CD4-positive, alpha-beta T cell (primary cell): Measurements from ENCODE around the gene CLEC2B. TPM values are rescaled to one million over a fixed set of nuclear protein-coding genes. Genes with fewer than 3 reads are reported as not detected.

Source experiments
- ATAC-seq: fragments of 200-7000 bp; cut with Tn5 transposase; one replicate; pipeline ENCODE4 v1.10.0; 2022; ENCODE audit warnings: mild to moderate bottlenecking; ENCODE audit not compliant: poor library complexity
- CTCF ChIA-PET: fragments of 350-600 bp; sonication (Branson Sonifier 250); formaldehyde crosslinking; loops from one replicate; lab custom pipeline; 2021; ENCODE audit warnings: antibody characterized with exemption, inconsistent platforms; lab: Charles Lee
- POLR2A ChIA-PET: fragments of 350-600 bp; sonication (Branson Sonifier 250); formaldehyde crosslinking; loops from one replicate; lab custom pipeline; 2021; ENCODE audit warnings: antibody characterized with exemption, inconsistent platforms; lab: Charles Lee
- DNase-seq, 14 experiments: peaks; one replicate each; pipeline ENCODE4 v3.0.0-alpha.2; 2013 to 2020; ENCODE audit warnings: mixed read lengths in 2 of 14
- H3K27ac ChIP-seq, 2 donors: one replicate each; pipeline versions ENCODE4 v1.5.1 to v1.7.0; 2013; ENCODE audit warnings: low read length in 2 of 2, low read depth in 1 of 2, mild to moderate bottlenecking in 1 of 2
- H3K27me3 ChIP-seq, 2 experiments: 1 replicate in 1 of 2; 2 replicates in 1 of 2; pipeline versions ENCODE4 v1.6.1 to v1.7.0; 2013; ENCODE audit warnings: low read length in 2 of 2, control low read depth in 1 of 2, mild to moderate bottlenecking in 1 of 2, moderate library complexity in 1 of 2; ENCODE audit not compliant: insufficient read depth in 2 of 2, control insufficient read depth in 1 of 2
- H3K36me3 ChIP-seq: one replicate; pipeline ENCODE4 v1.6.1; 2013; ENCODE audit warnings: low read length, control low read depth; ENCODE audit not compliant: insufficient read depth
- H3K4me1 ChIP-seq: one replicate; pipeline ENCODE4 v1.6.1; 2013; ENCODE audit warnings: low read length, control low read depth; ENCODE audit not compliant: insufficient read depth
- H3K4me3 ChIP-seq: one replicate; pipeline ENCODE4 v1.5.1; 2013; ENCODE audit warnings: mild to moderate bottlenecking, low read length, moderate library complexity
- H3K9me3 ChIP-seq, 2 experiments: 1 replicate in 1 of 2; 2 replicates in 1 of 2; pipeline versions ENCODE4 v1.6.1 to v1.7.0; 2013; ENCODE audit warnings: low read length in 2 of 2, mild to moderate bottlenecking in 2 of 2, control low read depth in 1 of 2, moderate library complexity in 1 of 2; ENCODE audit not compliant: control insufficient read depth in 1 of 2, insufficient read depth in 1 of 2
- H3K27ac Mint-ChIP-seq: one replicate; pipeline ENCODE4 v1.8.0; 2020; ENCODE audit warnings: mixed read lengths
- H3K27me3 Mint-ChIP-seq: one replicate; pipeline ENCODE4 v1.8.0; 2021; ENCODE audit warnings: mixed read lengths
- H3K36me3 Mint-ChIP-seq: one replicate; pipeline ENCODE4 v1.8.0; 2021; ENCODE audit warnings: low read depth, mixed read lengths
- H3K4me1 Mint-ChIP-seq: one replicate; pipeline ENCODE4 v1.8.0; 2021; ENCODE audit warnings: low read depth, mixed read lengths
- H3K4me3 Mint-ChIP-seq: one replicate; pipeline ENCODE4 v1.8.0; 2020; ENCODE audit warnings: mild to moderate bottlenecking, mixed read lengths
- H3K9me3 Mint-ChIP-seq: one replicate; pipeline ENCODE4 v1.8.0; 2020; ENCODE audit warnings: mixed read lengths
- intact Hi-C, 2 experiments: fragments of 100-400 bp; cut with DNase I in 1 of 2; cut with micrococcal nuclease in 1 of 2; formaldehyde crosslinking; loops; one replicate each; pipeline versions ENCODE4 v1.15.1 to v1.9.0; 2023 to 2025; cut with DNase I, micrococcal nuclease
- total RNA-seq, 174 experiments: library from RNA in 2 of 174; stranded (reverse) in 2 of 174; gene quantifications; one replicate each; pipeline ENCODE4 v1.2.3 and lab custom pipeline; 2021 to 2026
- TF ChIP-seq, protein P1 (sequence below): fragments of 200-600 bp; IDR thresholded peaks from one replicate; pipeline ENCODE4 v1.8.0; 2022; ENCODE audit warnings: antibody characterized with exemption, mild to moderate bottlenecking

The CLEC2B gene
- total RNA-seq, 2 experiments from 2014 or later: 152 to 155 TPM

DNA sequence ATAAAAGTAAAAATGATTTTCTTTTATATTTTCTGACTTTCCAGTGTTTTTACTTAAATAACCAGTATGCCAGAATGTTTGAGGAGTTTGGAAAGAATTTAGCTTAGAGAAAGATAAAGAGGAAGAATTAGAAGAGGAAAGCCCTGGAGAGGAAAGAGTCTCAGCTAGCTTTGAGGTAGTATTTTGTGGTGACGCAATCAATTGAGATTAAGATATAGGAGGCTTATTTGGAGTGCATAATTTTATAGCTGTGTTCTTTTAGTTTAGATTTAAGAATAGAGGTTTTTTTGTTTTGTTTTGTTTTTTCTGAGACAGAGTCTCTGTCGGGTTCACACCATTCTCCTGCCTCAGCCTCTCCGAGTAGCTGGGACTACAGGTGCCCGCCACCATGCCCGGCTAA lies 18.1 kb downstream of the CLEC2B start:
- ChIA-PET CTCF (interaction anchor here (0.7 to 1.5 kb wide), 2 partner anchors 37 to 153 kb away, joined by 3 read pairs; no protein-coding TSS in a partner anchor), POLR2A (interaction anchor here (4.4 kb wide), 1 partner anchor 17 kb away, joined by 26 read pairs; the partner anchor contains the start of gene CLEC2B)
- intact Hi-C loops: no loop called here
- ATAC-seq (no peak), DNase-seq (no peak)
- no peaks in the 10 kb centered on the region for H3K4me1 ChIP-seq
- TF ChIP-seq, protein P1, sequence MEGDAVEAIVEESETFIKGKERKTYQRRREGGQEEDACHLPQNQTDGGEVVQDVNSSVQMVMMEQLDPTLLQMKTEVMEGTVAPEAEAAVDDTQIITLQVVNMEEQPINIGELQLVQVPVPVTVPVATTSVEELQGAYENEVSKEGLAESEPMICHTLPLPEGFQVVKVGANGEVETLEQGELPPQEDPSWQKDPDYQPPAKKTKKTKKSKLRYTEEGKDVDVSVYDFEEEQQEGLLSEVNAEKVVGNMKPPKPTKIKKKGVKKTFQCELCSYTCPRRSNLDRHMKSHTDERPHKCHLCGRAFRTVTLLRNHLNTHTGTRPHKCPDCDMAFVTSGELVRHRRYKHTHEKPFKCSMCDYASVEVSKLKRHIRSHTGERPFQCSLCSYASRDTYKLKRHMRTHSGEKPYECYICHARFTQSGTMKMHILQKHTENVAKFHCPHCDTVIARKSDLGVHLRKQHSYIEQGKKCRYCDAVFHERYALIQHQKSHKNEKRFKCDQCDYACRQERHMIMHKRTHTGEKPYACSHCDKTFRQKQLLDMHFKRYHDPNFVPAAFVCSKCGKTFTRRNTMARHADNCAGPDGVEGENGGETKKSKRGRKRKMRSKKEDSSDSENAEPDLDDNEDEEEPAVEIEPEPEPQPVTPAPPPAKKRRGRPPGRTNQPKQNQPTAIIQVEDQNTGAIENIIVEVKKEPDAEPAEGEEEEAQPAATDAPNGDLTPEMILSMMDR: no peak
- H3K27me3 Mint-ChIP-seq: no peaks in the 10 kb centered on the region
- H3K9me3 ChIP-seq: peaks cover 13 to 14% of the 10 kb centered on the region in 2 experiments
- no peaks in the 10 kb centered on the region for H3K27me3 ChIP-seq
- H3K4me1 Mint-ChIP-seq: peaks cover 31% of the 10 kb centered on the region
- H3K4me3 Mint-ChIP-seq: no peak overlapping the region
- H3K36me3 ChIP-seq: peaks cover 44% of the 10 kb centered on the region
- no peak overlapping the region for H3K4me3 ChIP-seq
- H3K27ac Mint-ChIP-seq: peak overlapping the region; percentile 53
- peaks cover 8% of the 10 kb centered on the region for H3K9me3 Mint-ChIP-seq
- no peak overlapping the region for H3K27ac ChIP-seq
- H3K36me3 Mint-ChIP-seq: peaks cover 83% of the 10 kb centered on the region

DNA sequence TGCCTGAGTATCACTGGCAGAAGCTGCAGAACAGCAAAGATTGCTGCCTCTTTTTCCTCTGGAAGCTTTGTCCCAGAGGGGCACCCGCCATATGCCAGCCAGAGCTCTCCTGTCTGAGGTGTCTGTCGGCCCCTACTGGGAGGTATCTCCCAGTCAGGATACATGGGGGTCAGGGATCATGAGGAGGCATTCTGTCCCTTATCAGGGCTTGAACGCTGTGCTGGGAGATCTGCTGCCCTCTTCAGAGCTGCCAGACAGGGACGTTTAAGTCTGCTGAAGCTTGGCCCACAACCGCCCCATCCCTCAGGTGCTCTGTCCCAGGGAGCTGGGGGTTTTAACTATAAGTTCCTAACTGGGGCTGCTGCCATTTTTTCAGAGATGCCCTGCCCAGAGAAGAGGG lies 20.3 kb downstream of the CLEC2B start:
- POLR2A ChIA-PET: interaction anchor here (1.3 to 1.6 kb wide), 2 partner anchors 18 to 19 kb away, joined by 4 to 5 read pairs; partner anchors contain the start of gene CLEC2B
- no peak overlapping the region for H3K4me3 Mint-ChIP-seq
- peaks cover 63% of the 10 kb centered on the region for H3K36me3 Mint-ChIP-seq
- Histone ChIP-seq H3K9me3 (peaks cover 13 to 14% of the 10 kb centered on the region in 2 experiments), H3K27ac (no peak overlapping the region), H3K4me1 (no peaks in the 10 kb centered on the region), H3K36me3 (peaks cover 24% of the 10 kb centered on the region), H3K4me3 (no peak overlapping the region), H3K27me3 (no peaks in the 10 kb centered on the region)
- no peak for DNase-seq
- intact Hi-C loops: no loop called here
- no peaks in the 10 kb centered on the region for H3K27me3 Mint-ChIP-seq
- no peak overlapping the region for H3K27ac Mint-ChIP-seq
- H3K4me1 Mint-ChIP-seq: peaks cover 23% of the 10 kb centered on the region
- TF ChIP-seq, protein P1: no peak
- CTCF ChIA-PET: no interaction called here
- ATAC-seq: no peak
- peaks cover 8% of the 10 kb centered on the region for H3K9me3 Mint-ChIP-seq

DNA sequence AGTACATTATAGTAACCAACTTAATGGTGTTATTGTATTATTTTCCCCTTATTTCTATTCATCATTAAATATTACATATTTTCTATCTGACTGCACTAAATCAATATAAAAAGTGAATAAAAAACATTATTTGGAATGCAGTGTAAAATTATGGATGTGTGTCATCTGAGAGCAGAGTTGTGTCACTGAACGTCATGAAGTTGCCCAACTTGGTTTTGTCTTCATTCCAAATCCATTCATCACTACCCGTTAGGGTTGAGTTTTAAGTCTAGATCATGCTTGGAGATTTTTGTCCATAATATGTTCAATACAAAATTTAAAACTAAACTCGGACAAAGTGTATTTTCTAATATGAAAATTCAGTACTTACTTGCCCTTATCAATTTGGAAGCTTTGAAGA lies 25.7 kb downstream of the CLEC2B start:
- ChIA-PET CTCF (no interaction called here), POLR2A (no interaction called here)
- Mint-ChIP-seq H3K36me3 (peaks cover 19% of the 10 kb centered on the region), H3K27ac (no peak overlapping the region), H3K27me3 (no peaks in the 10 kb centered on the region), H3K4me1 (no peaks in the 10 kb centered on the region), H3K9me3 (peaks cover 8% of the 10 kb centered on the region), H3K4me3 (no peak overlapping the region)
- ATAC-seq (no peak), DNase-seq (no peak)
- no peaks in the 10 kb centered on the region for H3K27me3 ChIP-seq
- no peaks in the 10 kb centered on the region for H3K4me1 ChIP-seq
- no peak overlapping the region for H3K4me3 ChIP-seq
- H3K27ac ChIP-seq: no peak overlapping the region
- TF ChIP-seq, protein P1: no peak
- intact Hi-C loops: no loop called here
- peaks cover 0 to 14% of the 10 kb centered on the region in 2 experiments for H3K9me3 ChIP-seq
- no peaks in the 10 kb centered on the region for H3K36me3 ChIP-seq
